ENCODE results near the gene CRYL1.

The CRYL1 gene

GRCh38 chr13:20494656-20495055 lies 31.0 kb downstream of the CRYL1 start:
- no peak for DNase-seq (ENCODE audit: low read depth in 2 of 2)

GRCh38 chr13:20492641-20493040 lies 33.0 kb downstream of the CRYL1 start:
- DNase-seq (ENCODE audit: low read depth in 2 of 2), result peak in 1 of 2 donors; percentile 24

- no peak for DNase-seq (ENCODE audit: low read depth in 2 of 2)
Measured at GRCh38 chr13:20491926-20492435, 33.7 kb downstream of the CRYL1 start.

GRCh38 chr13:20489185-20489820 lies 36.4 kb downstream of the CRYL1 start:
- DNase-seq (ENCODE audit: low read depth in 2 of 2), result peak in 1 of 2 donors; percentile 29

GRCh38 chr13:20487927-20488326 lies 37.7 kb downstream of the CRYL1 start:
- DNase-seq (ENCODE audit: low read depth in 2 of 2), result no peak

GRCh38 chr13:20482787-20483186 lies 42.9 kb downstream of the CRYL1 start:
- no peak for DNase-seq (ENCODE audit: low read depth in 2 of 2)

GRCh38 chr13:20482275-20482761 lies 43.3 kb downstream of the CRYL1 start:
- no peak for DNase-seq (ENCODE audit: low read depth in 2 of 2)

GRCh38 chr13:20477394-20477793 lies 48.3 kb downstream of the CRYL1 start:
- no peak for DNase-seq (ENCODE audit: low read depth in 2 of 2)

- DNase-seq (ENCODE audit: low read depth in 2 of 2), result peak; percentile 3 to 39
Measured at GRCh38 chr13:20475927-20476691, 49.5 kb downstream of the CRYL1 start.

GRCh38 chr13:20474515-20474914 lies 51.1 kb downstream of the CRYL1 start:
- no peak for DNase-seq (ENCODE audit: low read depth in 2 of 2)

- no peak for DNase-seq (ENCODE audit: low read depth in 2 of 2)
Measured at GRCh38 chr13:20473888-20474287, 51.8 kb downstream of the CRYL1 start.

- DNase-seq (ENCODE audit: low read depth in 2 of 2), result no peak
Measured at GRCh38 chr13:20473139-20473538, 52.5 kb downstream of the CRYL1 start.

- no peak for DNase-seq (ENCODE audit: low read depth in 2 of 2)
Measured at GRCh38 chr13:20472531-20472930, 53.1 kb downstream of the CRYL1 start.

GRCh38 chr13:20470136-20470535 lies 55.5 kb downstream of the CRYL1 start:
- DNase-seq (ENCODE audit: low read depth in 2 of 2), result no peak

GRCh38 chr13:20466371-20466770 lies 59.3 kb downstream of the CRYL1 start:
- DNase-seq (ENCODE audit: low read depth in 2 of 2), result no peak

GRCh38 chr13:20465218-20465879 lies 60.3 kb downstream of the CRYL1 start:
- DNase-seq (ENCODE audit: low read depth in 2 of 2), result no peak

- no peak for DNase-seq (ENCODE audit: low read depth in 2 of 2)
Measured at GRCh38 chr13:20462921-20463320, 62.7 kb downstream of the CRYL1 start.

- DNase-seq (ENCODE audit: low read depth in 2 of 2), result no peak
Measured at GRCh38 chr13:20462533-20462915, 63.1 kb downstream of the CRYL1 start.

GRCh38 chr13:20461860-20462532 lies 63.7 kb downstream of the CRYL1 start:
- no peak for DNase-seq (ENCODE audit: low read depth in 2 of 2)

- DNase-seq (ENCODE audit: low read depth in 2 of 2), result no peak
Measured at GRCh38 chr13:20461481-20461859, 64.2 kb downstream of the CRYL1 start.

- no peak for DNase-seq (ENCODE audit: low read depth in 2 of 2)
Measured at GRCh38 chr13:20460761-20461160, 64.9 kb downstream of the CRYL1 start.

- no peak for DNase-seq (ENCODE audit: low read depth in 2 of 2)
Measured at GRCh38 chr13:20457670-20458069, 68.0 kb downstream of the CRYL1 start.
